ENCODE results near the gene PREX1.

DNA sequence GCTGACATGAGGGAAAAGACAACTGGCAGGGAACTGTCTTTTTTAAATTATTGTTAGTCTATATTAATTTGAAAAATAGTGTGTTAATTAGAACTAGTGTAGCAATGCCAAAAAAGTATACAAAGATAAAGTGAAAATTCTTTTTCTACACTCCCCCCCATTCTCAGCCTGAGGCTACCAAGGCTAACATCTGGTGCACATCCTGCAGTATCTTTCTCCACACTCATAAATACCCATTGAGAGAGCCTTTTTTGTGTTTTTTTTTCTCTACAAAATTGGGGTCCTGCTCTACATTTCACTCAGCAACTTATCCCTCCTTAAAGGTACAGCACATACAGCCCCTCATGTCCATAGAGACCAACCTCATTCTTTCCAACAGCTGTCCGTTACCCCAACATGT lies 20.7 kb downstream of the PREX1 start:
- TF ChIP-seq, protein P1, sequence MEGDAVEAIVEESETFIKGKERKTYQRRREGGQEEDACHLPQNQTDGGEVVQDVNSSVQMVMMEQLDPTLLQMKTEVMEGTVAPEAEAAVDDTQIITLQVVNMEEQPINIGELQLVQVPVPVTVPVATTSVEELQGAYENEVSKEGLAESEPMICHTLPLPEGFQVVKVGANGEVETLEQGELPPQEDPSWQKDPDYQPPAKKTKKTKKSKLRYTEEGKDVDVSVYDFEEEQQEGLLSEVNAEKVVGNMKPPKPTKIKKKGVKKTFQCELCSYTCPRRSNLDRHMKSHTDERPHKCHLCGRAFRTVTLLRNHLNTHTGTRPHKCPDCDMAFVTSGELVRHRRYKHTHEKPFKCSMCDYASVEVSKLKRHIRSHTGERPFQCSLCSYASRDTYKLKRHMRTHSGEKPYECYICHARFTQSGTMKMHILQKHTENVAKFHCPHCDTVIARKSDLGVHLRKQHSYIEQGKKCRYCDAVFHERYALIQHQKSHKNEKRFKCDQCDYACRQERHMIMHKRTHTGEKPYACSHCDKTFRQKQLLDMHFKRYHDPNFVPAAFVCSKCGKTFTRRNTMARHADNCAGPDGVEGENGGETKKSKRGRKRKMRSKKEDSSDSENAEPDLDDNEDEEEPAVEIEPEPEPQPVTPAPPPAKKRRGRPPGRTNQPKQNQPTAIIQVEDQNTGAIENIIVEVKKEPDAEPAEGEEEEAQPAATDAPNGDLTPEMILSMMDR (IDR thresholded peaks at IDR 0.05) = no peak
- no peak for TF ChIP-seq POLR2A (IDR thresholded peaks at IDR 0.05)
